ENCODE results near the gene ZNF629.

ZNF629 gene

GRCh38 chr16:30786115-30786935, 680 bp downstream of the ZNF629 start:
- DNase-seq: peak; percentile 67

- DNase-seq: no peak
These were observed 1.6 kb downstream of the ZNF629 start for GRCh38 chr16:30785126-30786106.

GRCh38 chr16:30784215-30784614, 2.8 kb downstream of the ZNF629 start:
- DNase-seq: no peak

GRCh38 chr16:30783280-30784109, 3.5 kb downstream of the ZNF629 start:
- no peak for DNase-seq

- no peak for DNase-seq
These were observed 4.3 kb downstream of the ZNF629 start for GRCh38 chr16:30782486-30783279.

- no peak for DNase-seq
These were observed 6.5 kb downstream of the ZNF629 start for GRCh38 chr16:30780549-30780948.

GRCh38 chr16:30780021-30780420, 7.0 kb downstream of the ZNF629 start:
- DNase-seq: no peak

GRCh38 chr16:30779596-30779995, 7.4 kb downstream of the ZNF629 start:
- no peak for DNase-seq

- peak; percentile 13 for DNase-seq
These were observed 8.3 kb downstream of the ZNF629 start for GRCh38 chr16:30778549-30779244.

- no peak for DNase-seq
These were observed 9.3 kb downstream of the ZNF629 start for GRCh38 chr16:30777591-30778297.

- peak; percentile 90 for DNase-seq
These were observed 11.4 kb downstream of the ZNF629 start for GRCh38 chr16:30775392-30776188.

- no peak for DNase-seq
These were observed 11.9 kb downstream of the ZNF629 start for GRCh38 chr16:30775131-30775391.

- no peak for DNase-seq
These were observed 12.5 kb downstream of the ZNF629 start for GRCh38 chr16:30774367-30775130.

- no peak for DNase-seq
These were observed 13.2 kb downstream of the ZNF629 start for GRCh38 chr16:30773826-30774225.

GRCh38 chr16:30771726-30772125, 15.3 kb downstream of the ZNF629 start:
- DNase-seq: no peak

- no peak for DNase-seq
These were observed 17.5 kb downstream of the ZNF629 start for GRCh38 chr16:30769379-30770089.

- DNase-seq: no peak
These were observed 18.3 kb downstream of the ZNF629 start for GRCh38 chr16:30768583-30769181.

Data from right kidney (tissue), 1 donor.